GM18909 (cell line): ENCODE measurements around the gene UBR3.
A peak's percentile ranks its signal among the peaks of the same experiment; 100 is the strongest.

Experiments used
- ATAC-seq: cut with Tn5 transposase; IDR thresholded peaks from one replicate; pipeline ENCODE4 v1.9.1; 2021; ENCODE audit warnings: mild to moderate bottlenecking; ENCODE audit not compliant: unreplicated experiment, poor library complexity

UBR3 gene

GRCh38 chr2:169983506-169983905, 156.3 kb downstream of the UBR3 start:
- no peak for ATAC-seq

DNA sequence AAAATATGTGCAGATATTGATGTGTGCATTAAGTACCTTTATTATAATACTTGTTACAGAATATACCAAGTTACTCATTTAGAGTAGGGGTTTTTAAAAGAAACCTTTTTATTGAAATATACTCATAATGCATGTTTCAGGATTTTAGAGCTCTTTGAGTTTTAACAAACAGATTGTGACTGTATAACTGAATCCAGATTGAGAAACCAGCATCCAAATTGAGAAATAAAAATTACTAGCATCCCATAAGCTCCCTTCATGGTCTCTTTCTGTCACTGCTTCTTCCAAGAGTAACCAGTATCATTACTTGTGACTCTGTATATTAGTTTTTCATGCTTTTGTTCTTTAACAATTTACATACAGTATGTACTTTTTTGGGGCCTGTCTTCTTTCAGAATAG, 156.9 kb downstream of the UBR3 start:
- no peak for ATAC-seq

- ATAC-seq, result no peak
Observed at GRCh38 chr2:169994752-169995151, 167.5 kb downstream of the UBR3 start.

DNA sequence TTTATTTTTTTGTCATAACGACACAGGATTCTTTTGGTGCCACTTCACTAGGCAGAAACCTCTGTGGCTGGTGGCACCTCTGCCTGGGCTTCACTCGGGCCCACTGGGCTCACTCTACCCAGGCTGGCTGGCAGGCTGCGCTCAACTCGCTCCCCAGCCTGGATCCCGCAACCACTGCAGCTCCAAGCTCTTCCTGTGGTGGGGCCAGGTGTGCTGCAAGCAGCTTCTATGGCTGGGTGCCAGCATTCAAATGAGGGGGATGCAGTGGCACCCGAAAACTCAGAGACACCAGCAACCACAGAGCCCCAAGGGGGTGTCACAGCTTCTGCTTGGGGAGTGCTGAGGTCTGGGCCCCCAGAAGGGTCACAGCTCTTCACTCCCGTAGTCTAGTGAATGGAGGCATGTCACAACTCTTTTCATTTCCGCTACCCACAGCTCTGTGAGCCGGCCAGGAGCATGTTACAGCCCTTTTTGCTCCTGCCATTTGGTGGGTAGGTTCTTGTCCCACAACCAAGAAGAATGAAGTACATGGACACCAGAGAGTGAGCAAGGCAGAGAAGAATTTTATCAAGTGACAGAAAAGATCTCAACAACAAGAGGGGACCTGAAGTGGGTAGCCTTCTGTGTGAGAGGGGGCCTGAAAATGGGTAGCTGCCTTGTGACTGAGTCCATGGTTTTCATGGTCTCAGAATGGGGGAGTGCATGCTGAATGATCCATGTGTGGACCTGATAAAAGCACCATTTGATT, 170.1 kb downstream of the UBR3 start:
- ATAC-seq, result no peak

DNA sequence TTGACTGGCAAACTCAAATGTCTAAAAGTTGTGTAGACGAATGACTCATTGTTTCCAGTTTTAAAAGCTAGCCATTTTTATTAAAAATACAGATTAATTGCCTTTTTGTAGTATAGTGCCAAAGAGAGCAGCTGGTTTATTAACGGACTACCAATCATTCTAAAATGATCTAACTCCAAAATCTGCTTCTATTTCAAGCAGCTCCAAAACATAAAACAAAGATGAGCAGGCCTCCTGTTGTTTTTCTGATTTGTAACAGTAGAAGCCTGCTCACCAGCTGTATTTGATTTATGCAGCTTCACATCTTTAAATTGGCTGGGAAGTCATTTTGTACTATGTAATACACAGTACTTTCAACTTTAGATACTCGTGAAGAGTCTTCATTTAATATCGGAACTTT, 171.8 kb downstream of the UBR3 start:
- no peak for ATAC-seq

DNA sequence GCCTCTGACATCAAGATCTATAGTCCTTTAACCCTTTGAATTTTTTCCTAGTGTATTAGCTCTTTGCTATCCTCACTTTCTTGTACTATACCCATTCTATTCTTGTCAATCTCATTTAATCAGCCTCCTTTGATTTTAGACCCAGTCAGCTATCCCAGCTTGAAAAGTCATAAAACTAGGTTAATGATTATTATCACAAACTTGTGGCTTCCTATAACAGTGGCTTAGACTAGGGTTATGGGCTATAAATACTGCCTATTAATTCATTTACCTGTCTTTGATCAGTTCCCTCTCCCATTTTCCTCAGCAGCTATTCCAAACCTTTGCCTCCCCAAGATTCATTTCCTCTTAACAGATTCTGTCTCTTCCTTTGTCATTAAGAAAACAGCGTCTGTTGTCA, 174.8 kb downstream of the UBR3 start:
- no peak for ATAC-seq

- no peak for ATAC-seq
Observed at GRCh38 chr2:170005702-170006101, 178.4 kb downstream of the UBR3 start.

GRCh38 chr2:170006587-170007325, 179.5 kb downstream of the UBR3 start:
- no peak for ATAC-seq

- ATAC-seq, result no peak
Observed at GRCh38 chr2:170009209-170009608, 182.0 kb downstream of the UBR3 start.

- ATAC-seq, result no peak
Observed at GRCh38 chr2:170012773-170013172, 185.5 kb downstream of the UBR3 start.

GRCh38 chr2:170013802-170014551, 186.7 kb downstream of the UBR3 start:
- no peak for ATAC-seq

GRCh38 chr2:170014769-170015168, 187.5 kb downstream of the UBR3 start:
- no peak for ATAC-seq

- ATAC-seq, result no peak
Observed at GRCh38 chr2:170017860-170018532, 190.7 kb downstream of the UBR3 start.

- no peak for ATAC-seq
Observed at GRCh38 chr2:170019060-170019805, 192.0 kb downstream of the UBR3 start.

GRCh38 chr2:170020777-170021176, 193.5 kb downstream of the UBR3 start:
- ATAC-seq, result no peak

GRCh38 chr2:170022692-170023091, 195.4 kb downstream of the UBR3 start:
- no peak for ATAC-seq

DNA sequence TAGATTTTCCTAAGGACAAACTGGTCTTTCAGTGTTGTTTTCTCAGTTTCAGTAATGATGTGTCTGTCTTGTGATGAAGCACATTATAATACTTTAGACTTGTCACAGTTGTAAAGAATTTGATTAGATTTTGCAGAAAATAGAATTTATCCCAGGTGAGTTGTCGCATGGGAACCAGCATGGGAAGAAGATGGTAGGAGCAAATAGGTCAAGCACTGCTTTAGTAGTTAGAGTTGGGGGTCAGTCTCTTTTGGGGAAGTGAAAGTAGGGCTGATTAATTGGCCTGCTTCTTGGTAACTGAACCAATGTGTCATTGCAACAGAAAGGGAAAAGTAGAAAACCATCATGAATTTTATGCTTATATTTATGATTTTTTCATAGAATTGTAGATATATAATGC, 197.5 kb downstream of the UBR3 start:
- peak; percentile 71 for ATAC-seq

- no peak for ATAC-seq
Observed at GRCh38 chr2:170025223-170025622, 198.0 kb downstream of the UBR3 start.

- no peak for ATAC-seq
Observed at GRCh38 chr2:170026361-170026760, 199.1 kb downstream of the UBR3 start.

DNA sequence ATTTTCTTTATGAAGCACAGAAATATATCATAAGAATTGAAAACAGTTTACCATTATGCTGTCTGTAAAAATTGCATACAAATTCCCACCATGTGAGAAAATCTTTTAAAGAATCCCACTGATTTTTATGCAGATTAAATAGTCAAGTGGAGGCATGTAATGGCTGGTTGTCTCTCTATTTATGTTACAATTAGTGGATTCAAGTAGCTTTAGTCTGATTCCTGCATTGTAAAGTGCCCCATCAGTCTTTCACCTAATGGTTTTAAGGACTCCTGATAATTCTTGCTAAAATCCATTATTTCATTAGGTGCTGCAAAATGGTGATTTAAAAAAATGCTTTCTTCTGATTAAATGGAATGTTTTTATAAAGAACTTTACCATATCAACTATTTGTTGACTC, 202.3 kb downstream of the UBR3 start:
- no peak for ATAC-seq
